ENCODE measurements around the gene EHD1. TPM values are rescaled to one million over a fixed set of nuclear protein-coding genes. Genes with fewer than 3 reads are reported as not detected.

Gene EHD1
- total and polyA plus RNA-seq, 2 of the 8 experiments (the other 6 are each of a cell fraction or from before 2014, with no cell fraction given): 31.5 to 42.9 TPM

DNA sequence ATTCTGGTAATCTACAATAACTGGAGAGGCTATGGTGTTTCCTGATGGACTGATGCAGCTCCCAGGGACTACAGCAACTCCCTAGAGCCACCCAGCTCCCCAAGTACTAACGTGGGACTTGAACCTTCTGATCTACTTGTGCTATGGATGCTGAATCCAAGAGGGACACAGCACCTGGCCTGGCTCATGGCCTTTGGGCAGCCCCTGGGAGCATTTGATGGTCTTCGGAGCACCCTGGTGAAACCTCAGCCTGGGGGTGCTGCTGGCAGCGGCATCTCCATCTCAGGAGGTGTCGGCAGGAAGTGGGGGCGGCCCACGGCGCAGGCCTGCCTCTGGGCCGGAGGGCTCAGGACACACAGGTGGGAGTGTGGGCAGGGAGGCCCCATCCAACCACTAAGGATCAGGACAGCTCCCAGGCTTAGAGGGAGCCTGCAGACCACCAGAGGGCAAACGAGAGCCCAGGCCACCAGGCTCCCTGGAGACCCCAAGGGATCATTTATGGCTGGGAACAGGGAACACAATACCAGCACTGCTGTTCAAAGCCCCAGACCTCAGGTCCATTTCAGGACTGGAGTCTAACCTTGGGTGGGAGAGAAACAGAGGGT lies 8.7 kb downstream of the EHD1 start:
- Histone ChIP-seq H3K4me2 (ENCODE audit: insufficient read depth in 1 of 2, low read depth in 2 of 2, low read length in 2 of 2) (no peak overlapping the region), H2BK5ac (ENCODE audit: low read depth, low read length) (no peak overlapping the region), H3K27ac (ENCODE audit: low read depth, low read length) (no peak overlapping the region), H3K56ac (replicated peaks; ENCODE audit: insufficient read length, low read depth, low read length) (no peak overlapping the region), H3K9me3 (ENCODE audit: insufficient read depth in 2 of 2, low read depth in 1 of 2, low read length in 1 of 2) (no peaks in the 10 kb centered on the region), H2BK120ac (replicated peaks; ENCODE audit: low read depth, low read length) (no peak overlapping the region), H3K23ac (ENCODE audit: insufficient read length) (no peak overlapping the region), H4K5ac (ENCODE audit: insufficient read length, low read depth, low read length) (no peak overlapping the region), H3K27me3 (replicated peaks in 1 of 4; ENCODE audit: control insufficient read depth in 3 of 4, extremely low read depth in 1 of 4, insufficient read depth in 3 of 4, low read length in 3 of 4) (no peaks in the 10 kb centered on the region), H3K9ac (replicated peaks in 1 of 4; ENCODE audit: extremely low read depth in 1 of 4, low read depth in 3 of 4, low read length in 3 of 4) (no peak overlapping the region), H3K23me2 (ENCODE audit: low read depth, low read length) (no peaks in the 10 kb centered on the region), H4K20me1 (replicated peaks in 1 of 2; ENCODE audit: control insufficient read depth in 1 of 2, insufficient read depth in 2 of 2, low read length in 2 of 2) (peaks cover 0 to 4% of the 10 kb centered on the region in 2 experiments), H3K79me2 (ENCODE audit: control insufficient read depth in 1 of 2, insufficient read depth in 2 of 2, low read length in 2 of 2) (0 out of 4 replicates have a peak, but pooled peaks cover 0 to 5% of the 10 kb centered on the region in 2 experiments), H3K79me1 (ENCODE audit: low read depth, low read length) (peaks cover 5% of the 10 kb centered on the region), H2BK20ac (ENCODE audit: low read length) (no peak overlapping the region), H2AFZ (ENCODE audit: low read length) (no peak overlapping the region), H3K36me3 (ENCODE audit: control insufficient read depth in 2 of 4, insufficient read depth in 4 of 4, low read length in 3 of 4) (no peaks in the 10 kb centered on the region; a peak in 1 of 8 replicates), H3K4me1 (replicated peaks in 1 of 4; ENCODE audit: control insufficient read depth in 3 of 4, insufficient read depth in 4 of 4, low read length in 3 of 4) (peaks cover 0 to 4% (median under 1%) of the 10 kb centered on the region in 4 experiments; a peak in 2 of 7 replicates), H3K18ac (ENCODE audit: extremely low read depth, low read length) (no peak overlapping the region), H2BK15ac (ENCODE audit: low read length) (no peak overlapping the region), H4K8ac (ENCODE audit: extremely low read depth, insufficient read depth, low read length) (no peak overlapping the region), H3K14ac (ENCODE audit: insufficient read length) (no peak overlapping the region), H3K4me3 (ENCODE audit: extremely low read depth in 1 of 4, insufficient read depth in 2 of 4, low read depth in 3 of 4, low read length in 4 of 4) (no peak overlapping the region), H4K91ac (replicated peaks; ENCODE audit: insufficient read length, low read length) (no peak overlapping the region), H2AK5ac (ENCODE audit: low read depth, low read length) (no peak overlapping the region), H3K4ac (replicated peaks; ENCODE audit: insufficient read length, low read depth, low read length) (peak overlapping the region; percentile 70), H2BK12ac (ENCODE audit: low read depth, low read length) (no peak overlapping the region)
- ChIA-PET CTCF (ENCODE audit: partially characterized antibody) (interaction anchor here (1.0 to 32.3 kb wide), 12 partner anchors 10 to 195 kb away, joined by 3 to 1058 read pairs (median 5); partner anchors contain the start of genes ARL2, BATF2 and EHD1), POLR2A (ENCODE audit: partially characterized antibody) (interaction anchor here (1.4 to 25.7 kb wide), 3 partner anchors 10 to 208 kb away, joined by 3 to 408 read pairs (median 3); partner anchors contain the start of gene EHD1)
- TF ChIP-seq, protein P1, sequence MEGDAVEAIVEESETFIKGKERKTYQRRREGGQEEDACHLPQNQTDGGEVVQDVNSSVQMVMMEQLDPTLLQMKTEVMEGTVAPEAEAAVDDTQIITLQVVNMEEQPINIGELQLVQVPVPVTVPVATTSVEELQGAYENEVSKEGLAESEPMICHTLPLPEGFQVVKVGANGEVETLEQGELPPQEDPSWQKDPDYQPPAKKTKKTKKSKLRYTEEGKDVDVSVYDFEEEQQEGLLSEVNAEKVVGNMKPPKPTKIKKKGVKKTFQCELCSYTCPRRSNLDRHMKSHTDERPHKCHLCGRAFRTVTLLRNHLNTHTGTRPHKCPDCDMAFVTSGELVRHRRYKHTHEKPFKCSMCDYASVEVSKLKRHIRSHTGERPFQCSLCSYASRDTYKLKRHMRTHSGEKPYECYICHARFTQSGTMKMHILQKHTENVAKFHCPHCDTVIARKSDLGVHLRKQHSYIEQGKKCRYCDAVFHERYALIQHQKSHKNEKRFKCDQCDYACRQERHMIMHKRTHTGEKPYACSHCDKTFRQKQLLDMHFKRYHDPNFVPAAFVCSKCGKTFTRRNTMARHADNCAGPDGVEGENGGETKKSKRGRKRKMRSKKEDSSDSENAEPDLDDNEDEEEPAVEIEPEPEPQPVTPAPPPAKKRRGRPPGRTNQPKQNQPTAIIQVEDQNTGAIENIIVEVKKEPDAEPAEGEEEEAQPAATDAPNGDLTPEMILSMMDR (IDR thresholded peaks at IDR 0.05; ENCODE audit: control extremely low read depth in 1 of 3, insufficient read depth in 1 of 3, low read depth in 1 of 3, low read length in 3 of 3): peak; percentile 55 to 71 (median 66)
- TF ChIP-seq RAD21 (IDR thresholded peaks at IDR 0.05 in 1 of 2, conservative IDR thresholded peaks at IDR 0.05 in 1 of 2; ENCODE audit: low read depth in 2 of 2, low read length in 2 of 2) (peak; percentile 17 to 53; a peak in 3 of 4 replicates), SIN3A (conservative IDR thresholded peaks at IDR 0.05 in 1 of 2, IDR thresholded peaks at IDR 0.05 in 1 of 2; ENCODE audit: low read depth in 1 of 2, low read length in 2 of 2) (no peak)
- TF ChIP-seq, protein P2, sequence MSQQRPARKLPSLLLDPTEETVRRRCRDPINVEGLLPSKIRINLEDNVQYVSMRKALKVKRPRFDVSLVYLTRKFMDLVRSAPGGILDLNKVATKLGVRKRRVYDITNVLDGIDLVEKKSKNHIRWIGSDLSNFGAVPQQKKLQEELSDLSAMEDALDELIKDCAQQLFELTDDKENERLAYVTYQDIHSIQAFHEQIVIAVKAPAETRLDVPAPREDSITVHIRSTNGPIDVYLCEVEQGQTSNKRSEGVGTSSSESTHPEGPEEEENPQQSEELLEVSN (IDR thresholded peaks at IDR 0.05): no peak
- WGBS, 2 experiments (ENCODE audit: extremely low coverage in 1 of 2, insufficient coverage in 1 of 2, insufficient read length in 1 of 2, insufficient replicate concordance in 2 of 2, low coverage in 1 of 2, low lambda C conversion rate in 2 of 2, missing lambda C conversion rate in 1 of 2): 88% methylated on average over 9 of the region's 9 CpGs; no CpG with 5 or more reads in 1 of the 2 experiments
- DNase-seq (ENCODE audit: low read depth in 1 of 2, low spot score in 2 of 2): no peak
- no peak for FAIRE-seq
